WTC11 (cell line): ENCODE data around the gene TIPARP. TPM values are rescaled to one million over a fixed set of nuclear protein-coding genes. Genes with fewer than 3 reads are reported as not detected.
"Not testable (repeated sequence)": the region's sequence is repeated elsewhere in the genome, so short reads cannot be mapped to it uniquely, and the experiment has no call there.

ENCODE experiments used
- ATAC-seq: fragments of 200-7000 bp; cut with Tn5 transposase; 2 replicates; pipeline ENCODE4 v1.10.0; 2021; ENCODE audit warnings: mild to moderate bottlenecking, moderate library complexity
- CTCF ChIA-PET: fragments of 300-600 bp; sonication (Branson Sonifier 250); formaldehyde crosslinking; loops from one replicate; lab custom pipeline; 2021; ENCODE audit warnings: antibody characterized with exemption; lab: Charles Lee
- POLR2A ChIA-PET: fragments of 350-600 bp; sonication (Branson Sonifier 250); formaldehyde crosslinking; loops from one replicate; lab custom pipeline; 2021; ENCODE audit warnings: antibody characterized with exemption; lab: Charles Lee
- DNase-seq: peaks from one replicate; pipeline ENCODE4 v3.0.0; 2021; ENCODE audit warnings: low spot score
- H3K27ac Mint-ChIP-seq: 2 replicates; pipeline ENCODE4 v1.8.0; 2021; ENCODE audit warnings: mixed read lengths
- H3K27me3 Mint-ChIP-seq: 2 replicates; pipeline ENCODE4 v1.8.0; 2021; ENCODE audit warnings: low read depth, mild to moderate bottlenecking, moderate library complexity, mixed read lengths
- H3K36me3 Mint-ChIP-seq: 2 replicates; pipeline ENCODE4 v1.8.0; 2021; ENCODE audit warnings: mixed read lengths
- H3K4me1 Mint-ChIP-seq: 2 replicates; pipeline ENCODE4 v1.8.0; 2022; ENCODE audit warnings: mixed read lengths
- H3K4me3 Mint-ChIP-seq: 2 replicates; pipeline ENCODE4 v1.8.0; 2021; ENCODE audit warnings: mild to moderate bottlenecking, moderate library complexity, mixed read lengths
- H3K9me3 Mint-ChIP-seq: 2 replicates; pipeline ENCODE4 v1.8.0; 2021; ENCODE audit warnings: mixed read lengths
- FOXJ3 ChIP-seq: sonication (generic); formaldehyde crosslinking; IDR thresholded peaks from 2 replicates; pipeline ENCODE4 v1.9.0; 2021; ENCODE audit warnings: missing genetic modification reagents, mild to moderate bottlenecking, borderline replicate concordance
- NR1H2 ChIP-seq: sonication (generic); formaldehyde crosslinking; IDR thresholded peaks from 2 replicates; pipeline ENCODE4 v1.9.0; 2021; ENCODE audit warnings: mild to moderate bottlenecking, moderate library complexity, missing genetic modification reagents
- TEAD1 ChIP-seq: sonication (generic); formaldehyde crosslinking; IDR thresholded peaks from 2 replicates; pipeline ENCODE4 v1.8.0; 2022; ENCODE audit warnings: mild to moderate bottlenecking, missing genetic modification reagents
- ZNF121 ChIP-seq: sonication (generic); formaldehyde crosslinking; IDR thresholded peaks from 2 replicates; pipeline ENCODE4 v1.8.0; 2023; ENCODE audit warnings: missing genetic modification reagents
- ZNF138 ChIP-seq: sonication (generic); formaldehyde crosslinking; conservative IDR thresholded peaks from 2 replicates; pipeline ENCODE4 v1.8.1; 2022; ENCODE audit warnings: mild to moderate bottlenecking, moderate library complexity, missing genetic modification reagents
- total RNA-seq: library from RNA; stranded (reverse); gene quantifications from 3 replicates; pipeline ENCODE4 v1.2.3, GENCODE V29; 2021
- TF ChIP-seq, protein P1 (sequence below): sonication (generic); formaldehyde crosslinking; IDR thresholded peaks from 2 replicates; pipeline ENCODE4 v1.8.1; 2023; ENCODE audit warnings: mild to moderate bottlenecking, missing genetic modification reagents, borderline replicate concordance
- TF ChIP-seq, protein P2 (sequence below): fragments of 250-450 bp; sonication (Bioruptor Pico); IDR thresholded peaks from 2 replicates; pipeline ENCODE4 v2.1.2; 2022; ENCODE audit warnings: mild to moderate bottlenecking, moderate library complexity
- TF ChIP-seq, protein P3 (sequence below): fragments of 250-450 bp; sonication (Bioruptor Pico); conservative IDR thresholded peaks from 2 replicates; pipeline ENCODE4 v1.9.0; 2021; ENCODE audit warnings: mild to moderate bottlenecking
- TF ChIP-seq, protein P4 (sequence below): sonication (generic); formaldehyde crosslinking; IDR thresholded peaks from 2 replicates; pipeline ENCODE4 v1.8.1; 2023; ENCODE audit warnings: mild to moderate bottlenecking, missing genetic modification reagents

Gene TIPARP
- total RNA-seq, 1 experiment from 2014 or later: 5.6 TPM

DNA sequence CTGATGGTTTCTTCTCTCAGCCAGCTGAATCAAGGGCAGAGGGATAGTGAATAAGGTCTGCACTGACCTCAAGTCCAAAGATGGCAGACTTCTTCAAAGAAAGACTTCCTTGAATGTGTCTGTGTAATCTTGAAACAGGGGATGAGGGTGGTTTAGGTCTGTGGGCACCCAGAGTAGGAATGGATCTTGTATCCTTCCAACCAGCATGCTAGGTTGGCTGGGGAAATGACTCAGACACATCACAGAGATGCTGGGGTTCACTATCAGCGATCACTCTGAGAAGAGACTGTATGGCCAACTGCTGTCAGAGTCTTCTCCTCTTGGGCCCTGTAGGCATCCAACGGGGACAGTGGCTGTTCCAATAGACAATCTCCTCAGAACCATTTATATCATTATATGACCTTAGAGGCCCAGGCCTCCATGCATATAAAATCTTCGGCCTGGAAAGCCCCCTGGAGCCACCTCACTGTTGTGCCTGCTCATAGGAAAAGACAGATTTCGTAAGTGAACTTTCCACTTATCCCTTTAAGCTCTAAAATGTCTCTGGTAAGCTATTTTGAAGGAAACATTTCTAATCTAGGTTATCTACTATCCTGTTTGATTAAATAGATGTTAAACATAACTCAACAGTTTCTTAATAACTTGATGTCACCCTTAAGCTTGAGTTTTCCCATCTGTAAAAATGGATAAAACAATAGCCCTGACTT, 58.5 kb downstream of the TIPARP start:
- ATAC-seq: no peak
- Mint-ChIP-seq H3K4me1 (peaks cover 12% of the 10 kb centered on the region), H3K36me3 (peaks cover 3% of the 10 kb centered on the region), H3K4me3 (no peak overlapping the region), H3K9me3 (peaks cover 10% of the 10 kb centered on the region; the same call in 1 of the 2 replicates), H3K27me3 (no peaks in the 10 kb centered on the region), H3K27ac (no peak overlapping the region)
- TF ChIP-seq NR1H2 (CRISPR knock-in tag) (no peak), ZNF138 (CRISPR knock-in tag) (no peak), TEAD1 (no peak)
- TF ChIP-seq, protein P1, sequence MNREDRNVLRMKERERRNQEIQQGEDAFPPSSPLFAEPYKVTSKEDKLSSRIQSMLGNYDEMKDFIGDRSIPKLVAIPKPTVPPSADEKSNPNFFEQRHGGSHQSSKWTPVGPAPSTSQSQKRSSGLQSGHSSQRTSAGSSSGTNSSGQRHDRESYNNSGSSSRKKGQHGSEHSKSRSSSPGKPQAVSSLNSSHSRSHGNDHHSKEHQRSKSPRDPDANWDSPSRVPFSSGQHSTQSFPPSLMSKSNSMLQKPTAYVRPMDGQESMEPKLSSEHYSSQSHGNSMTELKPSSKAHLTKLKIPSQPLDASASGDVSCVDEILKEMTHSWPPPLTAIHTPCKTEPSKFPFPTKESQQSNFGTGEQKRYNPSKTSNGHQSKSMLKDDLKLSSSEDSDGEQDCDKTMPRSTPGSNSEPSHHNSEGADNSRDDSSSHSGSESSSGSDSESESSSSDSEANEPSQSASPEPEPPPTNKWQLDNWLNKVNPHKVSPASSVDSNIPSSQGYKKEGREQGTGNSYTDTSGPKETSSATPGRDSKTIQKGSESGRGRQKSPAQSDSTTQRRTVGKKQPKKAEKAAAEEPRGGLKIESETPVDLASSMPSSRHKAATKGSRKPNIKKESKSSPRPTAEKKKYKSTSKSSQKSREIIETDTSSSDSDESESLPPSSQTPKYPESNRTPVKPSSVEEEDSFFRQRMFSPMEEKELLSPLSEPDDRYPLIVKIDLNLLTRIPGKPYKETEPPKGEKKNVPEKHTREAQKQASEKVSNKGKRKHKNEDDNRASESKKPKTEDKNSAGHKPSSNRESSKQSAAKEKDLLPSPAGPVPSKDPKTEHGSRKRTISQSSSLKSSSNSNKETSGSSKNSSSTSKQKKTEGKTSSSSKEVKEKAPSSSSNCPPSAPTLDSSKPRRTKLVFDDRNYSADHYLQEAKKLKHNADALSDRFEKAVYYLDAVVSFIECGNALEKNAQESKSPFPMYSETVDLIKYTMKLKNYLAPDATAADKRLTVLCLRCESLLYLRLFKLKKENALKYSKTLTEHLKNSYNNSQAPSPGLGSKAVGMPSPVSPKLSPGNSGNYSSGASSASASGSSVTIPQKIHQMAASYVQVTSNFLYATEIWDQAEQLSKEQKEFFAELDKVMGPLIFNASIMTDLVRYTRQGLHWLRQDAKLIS (CRISPR knock-in tag): no peak
- TF ChIP-seq, protein P2, sequence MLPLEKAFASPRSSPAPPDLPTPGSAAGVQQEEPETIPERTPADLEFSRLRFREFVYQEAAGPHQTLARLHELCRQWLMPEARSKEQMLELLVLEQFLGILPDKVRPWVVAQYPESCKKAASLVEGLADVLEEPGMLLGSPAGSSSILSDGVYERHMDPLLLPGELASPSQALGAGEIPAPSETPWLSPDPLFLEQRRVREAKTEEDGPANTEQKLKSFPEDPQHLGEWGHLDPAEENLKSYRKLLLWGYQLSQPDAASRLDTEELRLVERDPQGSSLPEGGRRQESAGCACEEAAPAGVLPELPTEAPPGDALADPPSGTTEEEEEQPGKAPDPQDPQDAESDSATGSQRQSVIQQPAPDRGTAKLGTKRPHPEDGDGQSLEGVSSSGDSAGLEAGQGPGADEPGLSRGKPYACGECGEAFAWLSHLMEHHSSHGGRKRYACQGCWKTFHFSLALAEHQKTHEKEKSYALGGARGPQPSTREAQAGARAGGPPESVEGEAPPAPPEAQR (CRISPR knock-in tag): no peak
- TF ChIP-seq, protein P3, sequence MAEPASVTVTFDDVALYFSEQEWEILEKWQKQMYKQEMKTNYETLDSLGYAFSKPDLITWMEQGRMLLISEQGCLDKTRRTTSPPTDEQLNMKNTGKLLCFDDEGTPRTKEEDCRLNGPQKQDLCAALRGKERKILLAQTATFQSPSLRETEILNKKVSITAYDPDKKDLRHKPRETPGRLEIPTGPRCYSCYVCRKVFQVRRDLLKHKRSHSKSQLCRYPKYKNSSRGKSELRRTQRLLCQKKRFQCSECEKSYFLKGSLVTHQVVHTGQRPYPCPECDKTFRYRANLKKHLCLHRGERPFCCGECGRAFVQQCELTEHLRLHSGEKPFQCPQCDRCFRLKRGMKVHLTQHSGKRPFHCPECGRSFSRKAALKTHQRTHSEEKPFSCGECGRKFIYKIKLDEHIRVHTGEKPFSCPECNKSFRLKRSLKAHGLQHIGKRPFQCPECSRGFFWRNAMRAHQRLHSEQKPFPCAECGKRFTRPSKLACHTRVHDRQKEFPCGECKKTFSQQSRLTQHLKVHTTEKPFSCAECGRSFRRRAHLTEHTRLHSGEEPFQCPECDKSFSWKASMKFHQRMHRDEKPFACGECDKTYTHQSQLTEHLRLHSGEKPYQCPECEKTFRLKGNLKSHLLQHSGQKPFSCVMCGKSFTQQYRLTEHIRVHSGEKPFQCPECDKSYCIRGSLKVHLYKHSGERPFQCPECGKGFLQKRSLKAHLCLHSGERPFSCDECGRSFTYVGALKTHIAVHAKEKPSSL (CRISPR knock-in tag): no peak
- DNase-seq: no peak
- POLR2A ChIA-PET: no interaction called here
- CTCF ChIA-PET: no interaction called here

GRCh38 chr3:156734661-156735060, 60.3 kb downstream of the TIPARP start:
- H3K27ac Mint-ChIP-seq, H3K36me3 Mint-ChIP-seq, ATAC-seq, DNase-seq, H3K4me3 Mint-ChIP-seq, H3K4me1 Mint-ChIP-seq, POLR2A ChIA-PET, H3K27me3 Mint-ChIP-seq, CTCF ChIA-PET: not testable (repeated sequence)
- peaks cover 10% of the 10 kb centered on the region; the same call in 1 of the 2 replicates for H3K9me3 Mint-ChIP-seq

GRCh38 chr3:156735471-156735870, 61.1 kb downstream of the TIPARP start:
- CTCF ChIA-PET: no interaction called here
- Mint-ChIP-seq H3K36me3 (peaks cover 3% of the 10 kb centered on the region), H3K4me1 (peaks cover 6% of the 10 kb centered on the region), H3K27ac (no peak overlapping the region), H3K27me3 (no peaks in the 10 kb centered on the region), H3K4me3 (no peak overlapping the region), H3K9me3 (peaks cover 10% of the 10 kb centered on the region; the same call in 1 of the 2 replicates)
- POLR2A ChIA-PET: no interaction called here
- DNase-seq: no peak
- no peak for ATAC-seq
- TF ChIP-seq, protein P4, sequence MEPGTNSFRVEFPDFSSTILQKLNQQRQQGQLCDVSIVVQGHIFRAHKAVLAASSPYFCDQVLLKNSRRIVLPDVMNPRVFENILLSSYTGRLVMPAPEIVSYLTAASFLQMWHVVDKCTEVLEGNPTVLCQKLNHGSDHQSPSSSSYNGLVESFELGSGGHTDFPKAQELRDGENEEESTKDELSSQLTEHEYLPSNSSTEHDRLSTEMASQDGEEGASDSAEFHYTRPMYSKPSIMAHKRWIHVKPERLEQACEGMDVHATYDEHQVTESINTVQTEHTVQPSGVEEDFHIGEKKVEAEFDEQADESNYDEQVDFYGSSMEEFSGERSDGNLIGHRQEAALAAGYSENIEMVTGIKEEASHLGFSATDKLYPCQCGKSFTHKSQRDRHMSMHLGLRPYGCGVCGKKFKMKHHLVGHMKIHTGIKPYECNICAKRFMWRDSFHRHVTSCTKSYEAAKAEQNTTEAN: no peak
- TF ChIP-seq ZNF121 (CRISPR knock-in tag) (no peak), FOXJ3 (CRISPR knock-in tag) (no peak)

GRCh38 chr3:156737049-156737448, 62.7 kb downstream of the TIPARP start:
- H3K4me1 Mint-ChIP-seq, CTCF ChIA-PET, H3K36me3 Mint-ChIP-seq, POLR2A ChIA-PET, H3K27me3 Mint-ChIP-seq, ATAC-seq, H3K4me3 Mint-ChIP-seq, DNase-seq, H3K27ac Mint-ChIP-seq: not testable (repeated sequence)
- peaks cover 15% of the 10 kb centered on the region for H3K9me3 Mint-ChIP-seq
